Stimulated activated naive CD8-positive, alpha-beta T cell treated with anti-CD3 and anti-CD28 coated beads, Interleukin-15, amount 100 ng/mL, for 72 hours (primary cell): ENCODE results near the gene INPP5A.

Source experiments
- ATAC-seq: fragments of 150-1000 bp; cut with Tn5 transposase; 2 replicates; pipeline ENCODE4 v1.10.0; 2021; ENCODE audit warnings: mild to moderate bottlenecking, moderate library complexity
- DNase-seq, 2 donors: peaks; one replicate each; pipeline ENCODE4 v3.0.0; 2021 to 2022
- H3K27ac Mint-ChIP-seq, 2 donors: one replicate each; pipeline ENCODE4 v1.8.0; 2022; ENCODE audit warnings: mild to moderate bottlenecking in 2 of 2, mixed read lengths in 2 of 2, moderate library complexity in 2 of 2
- H3K27me3 Mint-ChIP-seq: one replicate; pipeline ENCODE4 v1.8.0; 2022; ENCODE audit warnings: mixed read lengths
- H3K4me1 Mint-ChIP-seq: one replicate; pipeline ENCODE4 v1.8.0; 2022; ENCODE audit warnings: mild to moderate bottlenecking, mixed read lengths
- H3K4me3 Mint-ChIP-seq, 2 donors: one replicate each; pipeline ENCODE4 v1.8.0; 2022; ENCODE audit warnings: mild to moderate bottlenecking in 2 of 2, mixed read lengths in 2 of 2, moderate library complexity in 1 of 2
- H3K9me3 Mint-ChIP-seq, 2 donors: one replicate each; pipeline ENCODE4 v1.8.0; 2022; ENCODE audit warnings: mixed read lengths in 2 of 2

The INPP5A gene

DNA sequence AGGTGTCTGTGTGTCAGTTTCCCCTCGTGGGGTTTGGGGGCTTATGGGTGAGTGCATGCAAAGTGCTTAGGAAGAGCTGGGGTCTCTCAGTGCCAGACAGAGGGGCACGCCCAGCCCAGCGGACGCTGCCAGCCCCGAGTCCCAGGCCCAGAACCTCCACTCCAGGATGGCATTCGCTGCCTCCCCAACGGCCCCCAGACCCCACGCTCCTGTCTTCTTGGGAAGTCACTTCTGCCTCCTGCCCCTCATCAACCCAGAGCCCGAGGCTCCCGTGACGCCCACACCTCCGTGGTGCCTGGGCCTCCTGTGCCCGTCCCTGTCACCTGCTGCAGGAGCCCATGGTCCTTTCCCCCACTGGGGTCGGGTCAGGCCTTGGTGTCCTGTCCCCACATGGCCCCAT is 213.3 kb downstream of the INPP5A start:
- Mint-ChIP-seq H3K27me3 (no peaks in the 10 kb centered on the region), H3K4me3 (no peak overlapping the region), H3K4me1 (no peaks in the 10 kb centered on the region), H3K9me3 (peaks cover 8 to 14% of the 10 kb centered on the region in 2 donors), H3K27ac (no peak overlapping the region)
- no peak for ATAC-seq
- DNase-seq = no peak

DNA sequence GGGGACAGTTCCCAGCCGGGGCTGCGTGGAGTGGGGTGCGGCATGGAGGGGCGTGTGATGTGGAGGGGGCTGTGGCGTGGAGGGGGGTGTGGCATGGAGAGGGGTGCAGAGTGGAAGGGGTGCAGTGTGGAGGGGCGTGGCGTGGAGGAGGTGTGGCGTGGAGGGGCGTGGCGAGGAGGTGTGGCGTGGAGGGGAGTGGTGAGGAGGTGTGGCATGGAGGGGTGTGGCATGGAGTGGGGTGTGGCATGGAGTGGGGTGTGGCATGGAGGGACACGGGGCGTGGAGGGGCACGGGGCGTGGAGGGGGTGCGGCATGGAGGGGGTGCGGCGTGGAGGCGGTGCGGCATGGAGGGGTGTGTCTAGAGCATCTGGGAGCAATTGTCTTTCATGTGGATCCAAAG is 214.8 kb downstream of the INPP5A start:
- DNase-seq (no peak), ATAC-seq (peak; percentile 59)
- H3K27me3 Mint-ChIP-seq = no peaks in the 10 kb centered on the region
- peak overlapping the region in 1 of 2 donors; percentile 31 for H3K27ac Mint-ChIP-seq
- no peaks in the 10 kb centered on the region for H3K4me1 Mint-ChIP-seq
- H3K4me3 Mint-ChIP-seq = no peak overlapping the region
- peaks cover 8 to 18% of the 10 kb centered on the region in 2 donors for H3K9me3 Mint-ChIP-seq

DNA sequence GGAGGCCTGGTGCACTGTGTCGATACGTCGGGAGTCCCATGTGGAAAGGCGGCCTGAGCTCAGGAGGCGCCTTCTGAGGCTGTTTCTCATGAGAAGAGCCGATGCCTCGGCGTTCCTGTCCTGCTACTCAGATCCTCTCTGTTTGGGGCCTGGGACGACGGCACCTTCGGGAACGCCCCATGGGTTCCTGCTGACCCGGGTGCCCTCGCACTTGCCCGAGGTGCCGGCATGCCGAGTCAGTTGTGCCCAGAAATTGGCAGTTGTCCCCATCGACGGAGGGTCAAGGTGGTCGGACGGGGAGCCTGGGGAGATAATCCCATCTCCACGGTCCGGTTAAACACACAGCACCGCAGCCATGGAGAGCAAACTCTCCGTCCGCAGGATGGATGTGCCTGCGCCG is 215.4 kb downstream of the INPP5A start:
- no peak for ATAC-seq
- no peak overlapping the region for H3K4me3 Mint-ChIP-seq
- H3K4me1 Mint-ChIP-seq = no peaks in the 10 kb centered on the region
- H3K9me3 Mint-ChIP-seq = peaks cover 8 to 18% of the 10 kb centered on the region in 2 donors
- H3K27ac Mint-ChIP-seq = no peak overlapping the region
- no peaks in the 10 kb centered on the region for H3K27me3 Mint-ChIP-seq
- DNase-seq = no peak

DNA sequence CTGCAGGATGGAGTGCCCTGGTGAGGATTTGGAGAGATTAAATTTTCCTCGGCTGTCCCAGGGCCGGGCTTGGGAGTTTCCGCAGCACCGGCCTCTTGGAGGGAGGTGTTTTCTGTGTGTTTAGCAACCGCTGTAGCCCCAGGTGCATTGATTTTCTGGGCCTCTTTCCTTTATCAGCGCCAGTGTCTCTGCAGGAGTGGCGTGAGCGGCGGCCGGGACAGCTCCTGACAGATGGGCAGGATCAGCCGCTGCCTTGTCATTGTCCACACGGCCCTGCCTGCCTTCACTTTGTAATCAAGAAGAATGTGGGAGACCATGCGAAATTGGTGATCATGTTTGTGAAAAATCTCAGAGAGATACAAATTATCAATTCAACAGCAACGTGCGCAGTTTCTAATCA is 216.0 kb downstream of the INPP5A start:
- no peak for ATAC-seq
- no peaks in the 10 kb centered on the region for H3K4me1 Mint-ChIP-seq

DNA sequence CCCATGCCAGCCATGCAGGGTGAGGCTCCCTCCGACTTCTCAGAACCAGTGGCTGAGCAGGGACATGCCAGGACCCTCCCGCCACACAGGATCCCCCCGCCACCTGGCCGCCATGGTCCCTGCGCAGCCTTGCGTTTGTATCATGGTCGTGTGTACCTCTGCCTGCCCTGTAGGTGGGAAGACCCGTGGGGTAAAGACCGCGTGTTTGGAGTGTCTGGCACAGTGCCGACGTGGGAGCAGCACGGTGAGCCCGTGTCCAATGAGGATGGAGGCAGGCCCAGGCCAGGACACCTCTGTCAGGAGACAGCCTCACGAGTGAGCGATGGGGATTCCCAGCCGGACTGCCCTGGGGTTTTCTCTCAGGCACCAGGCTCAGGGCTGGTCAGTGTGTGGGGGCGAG is 216.5 kb downstream of the INPP5A start:
- DNase-seq = no peak
- Mint-ChIP-seq H3K4me1 (no peaks in the 10 kb centered on the region), H3K27me3 (no peaks in the 10 kb centered on the region), H3K27ac (no peak overlapping the region), H3K9me3 (peaks cover 8 to 18% of the 10 kb centered on the region in 2 donors), H3K4me3 (no peak overlapping the region)
- ATAC-seq = no peak

More for the DNA sequence above, 216.0 kb downstream of the INPP5A start:
- no peak for DNase-seq
- H3K27me3 Mint-ChIP-seq = no peaks in the 10 kb centered on the region
- H3K9me3 Mint-ChIP-seq = peaks cover 8 to 18% of the 10 kb centered on the region in 2 donors
- peak overlapping the region in 1 of 2 donors; percentile 31 for H3K27ac Mint-ChIP-seq
- H3K4me3 Mint-ChIP-seq = no peak overlapping the region

DNA sequence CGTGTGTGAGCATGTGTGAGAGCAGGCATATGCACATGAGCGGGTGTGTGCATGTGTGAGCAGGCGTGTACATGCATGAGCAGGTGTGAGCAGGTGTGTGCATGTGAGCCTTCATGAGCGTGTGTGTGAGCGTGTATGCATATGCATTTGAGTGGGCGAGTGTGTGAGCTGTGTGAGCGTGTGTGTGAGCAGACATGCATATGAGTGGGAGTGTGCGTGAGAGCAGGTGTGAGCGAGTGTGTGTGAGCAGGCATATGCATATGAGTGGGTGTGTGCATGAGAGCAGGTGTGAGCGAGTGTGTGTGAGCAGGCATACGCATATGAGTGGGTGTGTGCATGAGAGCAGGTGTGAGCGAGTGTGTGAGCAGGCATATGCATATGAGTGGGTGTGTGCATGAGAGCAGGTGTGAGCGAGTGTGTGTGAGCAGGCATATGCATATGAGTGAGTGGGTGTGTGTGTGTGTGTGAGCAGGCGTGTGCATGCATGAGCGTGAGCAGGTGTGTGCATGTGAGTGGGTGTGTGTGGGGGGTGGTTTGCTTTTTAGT is 217.7 kb downstream of the INPP5A start:
- H3K4me1 Mint-ChIP-seq = no peaks in the 10 kb centered on the region
- H3K9me3 Mint-ChIP-seq = peaks cover 8 to 18% of the 10 kb centered on the region in 2 donors
- no peak overlapping the region for H3K4me3 Mint-ChIP-seq
- ATAC-seq (no peak), DNase-seq (no peak)
- H3K27ac Mint-ChIP-seq = no peak overlapping the region
- no peaks in the 10 kb centered on the region for H3K27me3 Mint-ChIP-seq

DNA sequence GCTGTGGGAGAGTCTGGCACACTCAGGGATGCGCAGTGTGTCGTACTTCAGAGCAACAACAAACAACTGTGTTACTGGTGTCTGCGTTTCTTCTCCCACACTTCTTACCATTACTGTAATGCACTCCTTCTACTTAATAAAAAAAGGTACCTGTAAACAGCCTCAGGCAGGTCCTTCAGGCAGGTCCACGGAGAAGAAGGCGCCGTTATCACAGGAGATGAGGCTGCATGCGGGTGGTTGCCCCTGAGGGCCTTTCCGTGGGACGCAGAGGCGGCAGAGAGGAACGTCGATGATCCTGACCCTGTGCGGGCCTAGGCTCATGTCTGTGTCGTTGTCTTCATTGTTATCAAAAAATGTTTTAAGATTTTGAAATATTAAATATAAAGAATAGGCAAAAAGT is 219.0 kb downstream of the INPP5A start:
- Mint-ChIP-seq H3K4me3 (no peak overlapping the region), H3K27ac (no peak overlapping the region)
- ATAC-seq = no peak

DNA sequence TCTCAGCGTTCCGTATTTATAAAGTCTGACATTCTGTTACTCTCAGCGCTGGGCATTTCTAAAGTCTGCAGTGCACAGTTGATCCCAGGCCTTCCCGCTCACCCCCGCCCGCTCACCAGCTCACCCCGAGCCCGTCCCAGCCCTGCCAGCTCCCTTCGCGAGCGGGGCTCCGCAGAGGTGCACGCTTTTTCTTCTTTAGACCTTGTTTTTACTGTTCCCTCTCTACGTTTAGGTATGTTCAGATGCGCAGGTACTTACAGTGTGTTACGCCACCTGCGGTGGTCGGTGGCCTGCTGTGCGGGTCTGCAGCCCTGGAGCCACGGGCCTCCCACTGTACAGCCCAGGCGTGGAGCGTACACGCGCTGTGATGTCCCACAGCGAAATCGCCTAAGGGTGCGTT is 219.6 kb downstream of the INPP5A start:
- ATAC-seq (no peak), DNase-seq (no peak)
- no peak overlapping the region for H3K4me3 Mint-ChIP-seq
- H3K9me3 Mint-ChIP-seq = peaks cover 8 to 18% of the 10 kb centered on the region in 2 donors
- H3K4me1 Mint-ChIP-seq = peaks cover 17% of the 10 kb centered on the region
- no peaks in the 10 kb centered on the region for H3K27me3 Mint-ChIP-seq
- no peak overlapping the region for H3K27ac Mint-ChIP-seq

More for the DNA sequence above, 219.0 kb downstream of the INPP5A start:
- Mint-ChIP-seq H3K4me1 (peaks cover 12% of the 10 kb centered on the region), H3K27me3 (no peaks in the 10 kb centered on the region), H3K9me3 (peaks cover 8 to 18% of the 10 kb centered on the region in 2 donors)
- DNase-seq = no peak

DNA sequence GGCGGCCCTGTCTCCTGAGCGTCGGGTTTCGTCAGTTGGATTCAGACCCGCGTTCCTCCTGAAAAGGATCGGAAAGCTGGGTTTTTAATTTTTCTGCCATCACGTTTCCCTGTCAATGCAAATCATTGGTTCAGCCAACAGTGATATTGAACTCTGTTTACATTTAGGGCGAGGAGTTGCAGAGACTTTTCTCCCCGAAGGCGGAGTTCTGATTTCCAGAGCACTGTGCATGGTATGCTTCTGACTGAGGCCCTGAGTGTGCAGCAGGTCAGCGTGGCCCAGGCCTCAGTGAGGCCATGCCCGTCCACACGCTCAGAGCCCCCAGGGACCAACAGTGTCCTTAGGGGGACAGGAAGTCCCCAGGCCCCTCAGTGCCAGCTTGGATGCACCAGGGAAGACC is 221.3 kb downstream of the INPP5A start:
- peaks cover 8 to 18% of the 10 kb centered on the region in 2 donors for H3K9me3 Mint-ChIP-seq

DNA sequence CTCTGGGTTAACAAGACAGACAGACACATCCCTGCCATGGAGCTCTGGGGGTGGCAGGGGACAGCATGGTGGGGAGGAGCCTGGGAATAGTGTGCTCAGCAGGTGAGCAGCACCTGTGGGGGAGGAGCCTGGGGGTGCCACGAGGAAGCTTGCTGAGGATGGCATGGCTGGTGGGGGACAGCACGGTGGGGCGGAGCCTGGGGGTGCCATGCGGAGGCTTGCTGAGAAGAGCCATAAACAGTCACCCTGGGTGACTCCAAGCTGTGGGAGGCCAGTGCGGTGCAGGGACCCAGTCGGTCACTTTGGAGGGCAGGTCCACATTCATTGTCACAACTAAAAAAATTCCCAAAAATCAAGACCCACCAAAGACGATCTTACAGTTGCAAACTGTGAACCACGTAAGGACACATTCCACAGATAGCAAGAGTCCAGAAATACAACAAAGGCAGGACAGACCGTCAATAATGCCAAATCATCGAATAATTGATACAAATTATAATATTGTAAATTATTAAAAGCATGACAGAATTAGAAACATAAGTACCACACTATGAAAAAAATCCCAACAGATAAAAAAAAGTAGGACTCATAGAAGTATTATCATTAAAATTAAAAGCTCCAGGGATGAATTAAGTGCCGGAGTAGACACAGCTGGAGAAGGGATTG is 223.9 kb downstream of the INPP5A start:
- no peak overlapping the region for H3K4me3 Mint-ChIP-seq
- peak overlapping the region in 1 of 2 donors; percentile 69 for H3K27ac Mint-ChIP-seq
- H3K9me3 Mint-ChIP-seq = no peaks in the 10 kb centered on the region
- no peaks in the 10 kb centered on the region for H3K27me3 Mint-ChIP-seq
- DNase-seq (no peak), ATAC-seq (no peak)
- peaks cover 24% of the 10 kb centered on the region for H3K4me1 Mint-ChIP-seq

More for the DNA sequence above, 221.3 kb downstream of the INPP5A start:
- H3K27ac Mint-ChIP-seq = no peak overlapping the region
- H3K4me3 Mint-ChIP-seq = no peak overlapping the region
- no peaks in the 10 kb centered on the region for H3K27me3 Mint-ChIP-seq
- ATAC-seq (no peak), DNase-seq (no peak)
- peaks cover 24% of the 10 kb centered on the region for H3K4me1 Mint-ChIP-seq

DNA sequence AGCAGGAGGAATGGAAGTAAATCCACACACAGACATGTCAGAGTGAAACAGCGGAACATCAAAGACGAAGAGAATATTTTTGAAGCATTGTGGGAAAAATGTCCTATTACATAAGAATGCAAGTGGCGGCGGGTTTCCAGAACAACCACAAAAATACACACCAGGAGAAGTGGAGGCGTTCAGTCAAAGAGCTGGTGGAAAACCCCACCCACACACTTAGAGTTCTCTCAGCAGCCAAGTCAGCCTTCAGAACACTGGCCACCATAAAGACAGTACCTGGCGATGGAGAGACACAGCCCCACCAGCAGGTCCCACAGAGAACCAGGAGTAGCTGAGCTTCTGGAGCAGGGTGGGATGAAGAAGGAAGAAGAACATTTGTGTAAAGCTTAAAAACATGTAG is 224.7 kb downstream of the INPP5A start:
- Mint-ChIP-seq H3K27me3 (no peaks in the 10 kb centered on the region), H3K27ac (peak overlapping the region in 1 of 2 donors; percentile 75), H3K4me1 (peaks cover 24% of the 10 kb centered on the region), H3K9me3 (no peaks in the 10 kb centered on the region), H3K4me3 (peak overlapping the region in 1 of 2 donors; percentile 3)
- peak; percentile 52 for ATAC-seq
- DNase-seq = no peak

DNA sequence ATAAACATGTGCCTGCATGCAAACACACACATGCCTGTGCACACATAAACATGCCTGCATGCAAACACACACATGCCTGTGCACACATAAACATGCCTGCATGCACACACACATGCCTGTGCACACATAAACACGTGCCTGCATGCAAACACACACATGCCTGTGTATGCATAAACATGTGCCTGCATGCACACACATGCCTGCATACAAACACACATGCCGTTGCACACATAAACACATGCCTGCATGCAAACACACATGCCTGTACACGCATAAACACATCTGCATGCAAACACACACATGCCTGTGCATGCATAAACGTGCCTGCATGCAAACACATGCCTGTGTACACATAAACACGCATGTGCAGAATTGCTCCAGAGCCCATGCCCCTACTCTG is 226.0 kb downstream of the INPP5A start:
- no peak for DNase-seq
- peaks cover 24% of the 10 kb centered on the region for H3K4me1 Mint-ChIP-seq
- no peak overlapping the region for H3K4me3 Mint-ChIP-seq
- no peak overlapping the region for H3K27ac Mint-ChIP-seq
- H3K9me3 Mint-ChIP-seq = no peaks in the 10 kb centered on the region
- H3K27me3 Mint-ChIP-seq = no peaks in the 10 kb centered on the region
- ATAC-seq = no peak

DNA sequence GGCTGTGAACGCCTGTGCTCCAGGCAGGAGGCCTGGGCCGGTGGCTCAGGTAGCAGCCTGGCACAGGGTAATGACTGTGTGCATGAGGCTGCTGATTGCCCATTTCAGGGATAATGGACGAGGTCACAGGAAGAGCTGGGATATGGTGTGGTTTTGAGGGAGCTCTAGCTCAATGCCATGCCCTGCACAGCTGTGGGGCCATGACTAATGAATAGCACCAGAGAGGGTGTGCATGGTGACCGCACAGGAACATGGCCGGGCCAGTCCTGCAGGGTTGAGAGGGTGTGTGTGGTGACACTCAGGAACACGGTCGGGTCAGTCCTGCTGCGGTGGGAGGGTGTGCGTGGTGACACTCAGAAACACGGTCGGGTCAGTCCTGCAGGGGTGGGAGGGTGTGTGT is 226.5 kb downstream of the INPP5A start:
- DNase-seq = no peak
- Mint-ChIP-seq H3K4me1 (peaks cover 24% of the 10 kb centered on the region), H3K27me3 (no peaks in the 10 kb centered on the region), H3K4me3 (no peak overlapping the region), H3K27ac (peak overlapping the region in 1 of 2 donors; percentile 92), H3K9me3 (no peaks in the 10 kb centered on the region)
- ATAC-seq = no peak

DNA sequence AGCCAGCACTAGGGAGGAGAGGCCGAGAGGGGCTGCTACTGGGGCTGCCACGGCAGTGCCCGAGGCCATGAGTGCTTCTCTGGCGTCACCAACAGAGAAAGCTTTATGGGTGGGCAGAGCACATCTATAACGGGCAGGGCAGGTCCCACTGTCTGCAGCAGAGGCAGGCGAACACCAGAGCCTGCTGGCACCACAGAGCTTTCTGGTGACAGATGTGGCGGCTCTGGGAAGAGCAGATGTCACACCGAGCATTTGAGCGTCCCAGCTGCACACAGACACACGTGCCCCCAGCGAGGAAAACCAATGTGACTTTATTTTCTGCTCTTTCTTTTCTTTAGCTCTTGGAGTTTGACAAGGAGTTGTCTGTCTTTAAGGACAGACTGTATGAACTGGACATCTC is 227.8 kb downstream of the INPP5A start:
- no peaks in the 10 kb centered on the region for H3K9me3 Mint-ChIP-seq
- H3K27ac Mint-ChIP-seq = no peak overlapping the region
- ATAC-seq (no peak), DNase-seq (no peak)
- H3K4me3 Mint-ChIP-seq = no peak overlapping the region
- no peaks in the 10 kb centered on the region for H3K27me3 Mint-ChIP-seq
- H3K4me1 Mint-ChIP-seq = peaks cover 24% of the 10 kb centered on the region

DNA sequence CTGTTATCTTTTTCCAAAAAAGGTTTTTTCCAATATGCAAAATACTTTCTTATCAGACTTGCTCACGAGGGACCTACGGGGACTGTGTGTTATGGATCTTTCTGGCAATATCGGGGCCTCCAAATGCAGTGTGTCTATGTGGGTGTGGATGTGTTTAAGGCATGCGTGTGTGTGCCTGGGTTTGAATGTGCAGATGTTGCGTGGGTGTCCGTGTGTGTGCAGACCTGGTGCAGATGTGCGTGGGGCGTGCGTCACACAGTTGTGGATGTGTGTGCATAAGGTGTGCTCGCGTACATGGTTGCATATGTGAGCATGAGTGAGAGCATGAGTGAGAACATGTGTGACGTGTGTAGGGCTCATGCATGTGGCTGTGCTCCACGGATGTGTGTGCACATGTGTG is 228.7 kb downstream of the INPP5A start:
- DNase-seq = no peak
- no peak for ATAC-seq
- H3K27me3 Mint-ChIP-seq = no peaks in the 10 kb centered on the region
- no peaks in the 10 kb centered on the region for H3K9me3 Mint-ChIP-seq
- H3K4me1 Mint-ChIP-seq = peaks cover 15% of the 10 kb centered on the region
- no peak overlapping the region for H3K4me3 Mint-ChIP-seq
- H3K27ac Mint-ChIP-seq = no peak overlapping the region

DNA sequence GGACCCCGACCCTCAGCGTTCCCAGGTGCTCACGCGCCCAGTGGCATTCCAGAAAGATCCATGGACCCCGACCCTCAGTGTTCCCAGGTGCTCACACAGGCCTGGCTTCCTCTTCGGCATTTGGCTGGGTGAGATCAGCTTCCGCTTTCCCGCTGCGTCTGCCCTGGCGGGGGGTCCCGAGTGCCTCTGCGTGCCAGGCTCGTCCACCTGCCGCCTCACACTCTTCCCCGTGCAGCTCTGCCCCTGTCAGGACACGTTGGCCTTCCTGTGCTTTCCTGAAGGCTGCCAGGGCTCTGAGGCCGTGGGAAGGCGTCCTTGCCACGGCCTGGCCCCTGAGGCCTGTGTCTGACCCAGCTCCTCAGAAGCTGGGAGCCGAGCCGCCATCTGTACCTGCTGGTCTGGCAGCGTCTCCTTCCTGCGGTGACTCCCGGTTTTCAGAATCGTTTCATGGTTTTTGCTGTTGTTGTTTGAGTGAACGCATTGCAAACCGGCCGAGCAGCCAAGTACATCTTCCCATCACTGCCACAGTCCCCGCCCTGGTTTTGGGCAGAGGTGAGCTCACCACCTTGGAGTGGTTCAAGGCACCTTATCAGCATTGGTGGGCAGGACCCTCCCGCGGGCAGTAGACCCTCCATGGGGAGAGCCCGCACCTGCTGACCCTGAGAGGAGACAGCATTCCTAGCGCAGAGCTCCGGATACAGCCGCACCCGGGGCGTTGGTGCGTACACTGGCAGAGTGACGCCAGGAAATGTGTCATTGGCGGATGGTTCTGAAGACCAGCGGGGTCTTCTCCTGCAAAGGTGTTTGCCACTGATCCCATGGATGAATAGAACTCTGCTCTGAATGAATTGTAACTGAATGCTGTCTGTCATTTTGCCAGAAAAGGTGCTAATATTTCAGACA is 231.0 kb downstream of the INPP5A start:
- no peak for DNase-seq
- Mint-ChIP-seq H3K9me3 (no peaks in the 10 kb centered on the region), H3K27ac (peak overlapping the region in 1 of 2 donors; percentile 48), H3K27me3 (no peaks in the 10 kb centered on the region), H3K4me3 (no peak overlapping the region), H3K4me1 (no peaks in the 10 kb centered on the region)
- ATAC-seq = no peak
